ENCODE data around the gene RCBTB1.

- TF ChIP-seq POLR2A (IDR thresholded peaks at IDR 0.05) = no peak
- TF ChIP-seq POLR2AphosphoS5 (IDR thresholded peaks at IDR 0.05) = peak; percentile 7
- TF ChIP-seq CTCF (IDR thresholded peaks at IDR 0.05) = no peak
Observed at GRCh38 chr13:49569993-49570689, 15.2 kb downstream of the RCBTB1 start.

All from prostate gland (tissue), 2 donors.